KMS-11 (cell line): Measurements from ENCODE around the gene NLGN1.

Experiments
- H2AFZ ChIP-seq: fragments of 200-600 bp; sonication (generic); 2 replicates; pipeline ENCODE4 v1.6.1; 2016; ENCODE audit warnings: antibody characterized with exemption, mixed run types, low read depth
- H3K27ac ChIP-seq: fragments of 200-600 bp; sonication (generic); 2 replicates; pipeline ENCODE4 v1.6.1; 2016; ENCODE audit warnings: mild to moderate bottlenecking, mixed run types
- H3K27me3 ChIP-seq: fragments of 200-600 bp; sonication (generic); 2 replicates; pipeline ENCODE4 v1.6.1; 2017; ENCODE audit warnings: mild to moderate bottlenecking, low read depth, mixed run types, moderate library complexity; ENCODE audit not compliant: insufficient read depth
- H3K36me3 ChIP-seq: fragments of 200-600 bp; sonication (generic); 2 replicates; pipeline ENCODE4 v1.6.1; 2017; ENCODE audit warnings: mild to moderate bottlenecking, mixed run types; ENCODE audit not compliant: insufficient read depth
- H3K4me1 ChIP-seq: fragments of 200-600 bp; sonication (generic); 2 replicates; pipeline ENCODE4 v1.6.1; 2016; ENCODE audit warnings: mild to moderate bottlenecking, low read depth, mixed run types; ENCODE audit not compliant: poor library complexity, severe bottlenecking
- H3K4me2 ChIP-seq: fragments of 200-600 bp; sonication (generic); 2 replicates; pipeline ENCODE4 v1.7.0; 2016; ENCODE audit warnings: mild to moderate bottlenecking, mixed run types
- H3K4me3 ChIP-seq: fragments of 200-600 bp; sonication (generic); IDR thresholded peaks from 2 replicates; pipeline ENCODE4 v1.6.1; 2017; ENCODE audit warnings: low read depth, low read length, mixed read lengths; ENCODE audit not compliant: insufficient read depth
- H3K79me2 ChIP-seq: fragments of 200-600 bp; sonication (generic); 2 replicates; pipeline ENCODE4 v1.6.1; 2016; ENCODE audit warnings: low read depth, mixed run types; ENCODE audit not compliant: insufficient read depth
- H3K9ac ChIP-seq: fragments of 200-600 bp; sonication (generic); 2 replicates; pipeline ENCODE4 v1.6.1; 2016; ENCODE audit warnings: mild to moderate bottlenecking, mixed run types
- H4K20me1 ChIP-seq: fragments of 200-600 bp; sonication (generic); 2 replicates; pipeline ENCODE4 v1.6.1; 2016; ENCODE audit warnings: mild to moderate bottlenecking, mixed run types; ENCODE audit not compliant: insufficient read depth
- CTCF ChIP-seq: fragments of 200-600 bp; sonication (generic); conservative IDR thresholded peaks from 2 replicates; pipeline ENCODE4 v1.6.1; 2017; ENCODE audit warnings: low read depth, mild to moderate bottlenecking, antibody characterized with exemption, low read length, moderate library complexity, mixed read lengths

The NLGN1 gene

GRCh38 chr3:174232658-174233429 lies 835.3 kb downstream of the NLGN1 start:
- H3K27me3 ChIP-seq: no peaks in the 10 kb centered on the region
- H3K4me2 ChIP-seq: no peak overlapping the region
- H3K27ac ChIP-seq: no peak overlapping the region
- no peak overlapping the region for H3K9ac ChIP-seq
- H3K4me3 ChIP-seq: no peak overlapping the region
- no peaks in the 10 kb centered on the region for H3K36me3 ChIP-seq
- H3K4me1 ChIP-seq: no peaks in the 10 kb centered on the region
- no peaks in the 10 kb centered on the region for H4K20me1 ChIP-seq
- no peak overlapping the region for H2AFZ ChIP-seq
- TF ChIP-seq CTCF: no peak
- H3K79me2 ChIP-seq: no peaks in the 10 kb centered on the region

GRCh38 chr3:174233511-174233910 lies 836.0 kb downstream of the NLGN1 start:
- no peak for TF ChIP-seq CTCF
- Histone ChIP-seq H3K4me2 (no peak overlapping the region), H2AFZ (no peak overlapping the region), H4K20me1 (no peaks in the 10 kb centered on the region), H3K4me3 (no peak overlapping the region), H3K79me2 (no peaks in the 10 kb centered on the region), H3K36me3 (no peaks in the 10 kb centered on the region), H3K9ac (no peak overlapping the region), H3K27me3 (no peaks in the 10 kb centered on the region), H3K27ac (no peak overlapping the region), H3K4me1 (no peaks in the 10 kb centered on the region)

- no peak overlapping the region for H3K27ac ChIP-seq
- TF ChIP-seq CTCF: no peak
These were observed 844.9 kb downstream of the NLGN1 start for GRCh38 chr3:174242311-174243041.

GRCh38 chr3:174243171-174243570 lies 845.6 kb downstream of the NLGN1 start:
- Histone ChIP-seq H3K27me3 (no peaks in the 10 kb centered on the region), H2AFZ (no peak overlapping the region), H3K9ac (no peak overlapping the region), H3K4me3 (no peak overlapping the region), H3K4me1 (no peaks in the 10 kb centered on the region), H3K27ac (no peak overlapping the region), H3K4me2 (no peak overlapping the region), H3K36me3 (no peaks in the 10 kb centered on the region), H3K79me2 (no peaks in the 10 kb centered on the region), H4K20me1 (no peaks in the 10 kb centered on the region)
- no peak for TF ChIP-seq CTCF

More at GRCh38 chr3:174242311-174243041, 844.9 kb downstream of the NLGN1 start:
- Histone ChIP-seq H3K27me3 (no peaks in the 10 kb centered on the region), H3K79me2 (no peaks in the 10 kb centered on the region), H3K36me3 (no peaks in the 10 kb centered on the region), H4K20me1 (no peaks in the 10 kb centered on the region), H3K4me1 (no peaks in the 10 kb centered on the region), H3K4me3 (no peak overlapping the region), H3K4me2 (no peak overlapping the region), H3K9ac (no peak overlapping the region), H2AFZ (no peak overlapping the region)
